IPS-11a (cell line): ENCODE measurements around the gene DR1.
A peak's percentile ranks its signal among the peaks of the same experiment; 100 is the strongest.

Experiments
- H3K4me3 ChIP-seq: one replicate; pipeline ENCODE4 v1.5.1; 2013; ENCODE audit warnings: low read depth, low read length, control low read depth

DR1 gene

DNA sequence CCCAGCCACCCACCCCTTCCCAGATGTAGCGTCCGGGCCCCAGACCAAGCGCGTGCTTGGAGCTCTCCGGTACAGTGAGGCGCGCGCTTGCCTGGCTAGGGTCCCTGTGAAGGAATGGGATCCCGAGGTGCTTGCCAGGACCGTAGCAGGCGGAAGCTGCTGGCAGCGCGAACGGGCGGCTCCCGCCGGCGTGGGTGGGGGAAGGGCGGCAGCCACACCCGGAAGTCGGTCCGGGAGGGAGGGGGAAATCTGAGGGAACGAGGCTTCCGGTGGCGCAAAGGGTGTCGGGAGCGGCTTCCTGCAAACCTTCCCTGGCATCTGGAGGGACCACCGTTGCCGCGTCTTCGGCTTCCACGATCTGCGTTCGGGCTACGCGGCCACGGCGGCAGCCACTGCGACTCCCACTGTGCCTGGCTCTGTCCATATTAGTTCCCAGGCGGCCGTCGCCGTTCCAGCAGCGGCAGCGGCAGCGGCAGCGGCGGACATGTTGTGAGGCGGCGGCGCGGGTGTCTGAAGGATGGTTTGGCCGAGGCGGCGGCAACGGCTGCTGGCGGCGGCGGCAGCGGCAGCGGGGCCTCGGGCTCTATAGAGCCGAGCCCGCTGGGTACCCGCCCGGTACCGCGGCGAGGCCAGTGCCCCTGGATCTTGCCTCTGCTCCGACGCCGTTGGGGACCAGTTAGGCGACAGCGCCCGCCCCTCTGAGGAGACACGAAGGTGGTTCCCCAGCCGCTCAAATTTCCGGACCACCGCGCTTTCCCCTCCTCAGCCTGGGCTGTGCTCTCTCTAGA, at the start of gene DR1:
TSS of gene DR1 (plus strand) at position 275 of the 788 bp plus-strand sequence. CDS start 739 bp downstream, outside the sequence.
- peak within 1 kb of the TSS; percentile 91 for H3K4me3 ChIP-seq

DNA sequence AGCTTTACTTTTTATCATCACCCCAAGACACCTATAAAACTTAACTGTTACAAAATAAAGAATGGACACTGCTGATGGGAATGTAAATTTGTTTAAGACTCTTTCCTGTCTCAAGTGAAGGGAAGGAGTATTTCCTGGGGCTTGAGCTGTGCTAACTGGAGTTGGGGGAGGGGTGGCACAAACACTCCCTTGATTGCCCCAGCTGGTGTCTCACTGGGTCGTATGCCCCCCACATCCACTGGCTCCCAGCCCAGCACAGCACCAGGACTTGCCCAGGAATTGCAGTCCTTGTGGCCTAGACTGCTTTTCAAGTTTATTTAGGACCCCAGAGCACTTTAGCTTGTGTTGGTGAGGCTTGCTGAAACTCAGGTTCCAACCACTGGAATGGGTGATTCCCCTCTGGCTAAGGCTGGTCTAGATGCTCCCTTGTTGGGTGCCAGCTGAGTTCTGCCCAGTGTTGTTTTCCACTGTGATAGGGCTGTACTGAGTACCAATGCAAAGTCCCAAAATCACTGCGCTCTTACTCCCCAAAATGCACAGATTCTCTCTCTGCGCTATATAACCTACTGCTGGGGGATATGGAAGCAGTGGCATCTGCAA, 49.1 kb upstream of the DR1 start:
- no peak overlapping the region for H3K4me3 ChIP-seq

DNA sequence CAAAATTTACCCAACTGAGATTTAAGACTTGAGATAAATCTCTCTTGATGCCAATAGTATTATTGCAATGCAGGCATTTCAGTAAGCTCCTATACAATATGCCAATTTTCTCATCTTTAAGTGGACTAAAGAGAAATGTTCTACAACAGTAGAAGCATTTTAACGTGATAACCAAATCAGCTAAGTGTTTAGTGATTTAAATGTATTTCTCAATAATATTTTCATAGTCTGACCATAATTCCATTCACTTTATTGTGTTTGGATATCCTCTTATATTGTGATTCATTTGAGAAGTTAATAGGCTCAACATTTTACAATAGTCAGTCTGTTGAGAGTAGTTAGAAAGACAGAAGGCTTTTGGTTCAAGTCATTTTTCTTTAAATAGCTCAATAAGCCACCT, 44.6 kb upstream of the DR1 start:
- no peak overlapping the region for H3K4me3 ChIP-seq

DNA sequence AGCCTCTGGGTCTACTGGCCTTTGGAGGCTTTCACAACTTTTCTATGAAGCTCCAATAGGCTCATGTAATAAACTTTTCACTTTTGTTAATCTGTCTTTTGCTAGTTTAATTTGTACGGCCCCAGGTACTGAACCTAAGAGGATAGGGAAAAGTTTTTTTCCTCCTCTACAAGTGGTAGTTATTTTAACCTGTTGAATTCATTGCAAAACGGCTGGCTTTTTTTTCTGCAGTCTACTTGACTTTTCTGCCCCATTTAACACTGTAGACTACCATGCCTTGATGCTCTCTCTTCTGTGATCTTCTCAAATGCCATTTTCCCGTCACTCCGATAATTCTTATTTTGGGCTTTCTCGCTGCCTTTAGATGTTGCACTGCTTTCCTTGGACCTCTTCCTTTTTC, 43.6 kb upstream of the DR1 start:
- H3K4me3 ChIP-seq = no peak overlapping the region

DNA sequence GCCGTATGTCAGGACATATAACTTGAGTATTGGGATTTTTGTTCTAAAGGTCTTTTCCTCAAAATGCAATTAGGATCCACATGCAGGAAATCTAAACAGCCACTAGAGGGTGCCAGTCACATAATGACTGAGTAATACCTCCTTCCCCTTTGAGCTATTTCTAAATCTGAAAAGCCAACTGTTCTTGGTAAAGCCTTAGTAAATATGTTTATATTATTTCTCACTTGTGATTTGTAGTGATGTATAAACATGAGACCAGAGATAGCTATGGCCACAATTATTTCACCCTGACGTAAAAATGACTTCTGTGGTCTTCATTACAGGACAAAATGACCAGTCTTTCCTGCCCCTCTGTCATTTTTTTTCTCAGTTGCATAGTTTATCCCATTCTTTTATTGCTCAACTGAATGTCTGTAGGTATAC, 41.0 kb upstream of the DR1 start:
- no peak overlapping the region for H3K4me3 ChIP-seq

DNA sequence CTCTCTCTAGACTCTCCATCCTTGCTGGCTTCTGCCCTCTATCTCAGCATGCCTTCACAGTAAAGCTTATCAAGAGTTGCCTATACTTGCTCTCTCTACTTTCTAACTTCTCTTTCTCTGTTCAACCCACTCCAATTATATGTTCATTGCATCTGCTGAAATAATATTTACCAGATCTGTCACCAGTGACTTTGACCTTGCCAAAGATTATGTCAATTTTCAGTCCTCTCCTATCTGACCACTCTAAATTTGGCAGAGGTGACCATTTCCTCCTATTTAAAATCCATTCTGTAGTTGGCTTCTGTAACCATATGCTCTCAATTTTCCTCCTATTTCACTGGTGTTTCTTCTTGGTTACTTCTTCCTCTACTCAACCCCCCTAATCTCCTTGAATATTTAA, 38.8 kb upstream of the DR1 start:
- H3K4me3 ChIP-seq = no peak overlapping the region

DNA sequence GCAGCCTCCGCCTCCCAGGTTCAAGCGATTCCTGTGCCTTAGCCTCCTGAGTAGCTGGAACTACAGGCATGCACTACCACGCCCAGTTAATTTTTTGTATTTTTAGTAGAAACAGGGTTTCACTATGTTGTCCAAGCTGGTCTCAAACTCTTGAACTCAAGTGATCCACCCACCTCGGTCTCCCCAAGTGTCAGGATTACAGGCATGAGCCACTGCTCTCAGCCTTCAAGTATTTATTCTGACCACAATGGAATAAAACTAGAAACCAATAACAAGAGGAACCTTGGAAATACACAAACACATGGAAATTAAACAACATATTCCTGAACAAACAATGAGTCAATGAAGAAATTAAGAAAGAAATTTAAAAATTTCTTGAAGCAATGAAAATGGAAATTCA, 32.7 kb upstream of the DR1 start:
- H3K4me3 ChIP-seq = no peak overlapping the region

DNA sequence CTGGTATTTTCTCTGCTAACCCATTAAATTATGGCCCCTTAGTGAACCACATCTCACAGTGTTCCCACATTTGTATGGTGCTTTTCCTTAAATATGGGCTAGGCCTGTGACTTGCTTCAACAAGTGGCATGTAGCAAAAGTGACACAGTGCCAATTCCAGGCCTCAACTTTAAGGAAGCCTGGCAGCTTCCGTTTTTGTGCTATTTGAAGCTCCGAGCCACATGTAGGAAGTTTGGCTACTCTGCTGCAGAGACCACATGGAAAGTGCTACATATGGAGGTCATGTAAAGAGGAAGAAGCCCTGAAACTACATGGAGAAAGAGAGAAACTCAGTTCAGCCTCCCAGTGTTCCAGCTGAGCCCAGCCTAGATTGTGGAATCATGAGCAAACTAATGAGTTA, 28.5 kb upstream of the DR1 start:
- H3K4me3 ChIP-seq = no peak overlapping the region

DNA sequence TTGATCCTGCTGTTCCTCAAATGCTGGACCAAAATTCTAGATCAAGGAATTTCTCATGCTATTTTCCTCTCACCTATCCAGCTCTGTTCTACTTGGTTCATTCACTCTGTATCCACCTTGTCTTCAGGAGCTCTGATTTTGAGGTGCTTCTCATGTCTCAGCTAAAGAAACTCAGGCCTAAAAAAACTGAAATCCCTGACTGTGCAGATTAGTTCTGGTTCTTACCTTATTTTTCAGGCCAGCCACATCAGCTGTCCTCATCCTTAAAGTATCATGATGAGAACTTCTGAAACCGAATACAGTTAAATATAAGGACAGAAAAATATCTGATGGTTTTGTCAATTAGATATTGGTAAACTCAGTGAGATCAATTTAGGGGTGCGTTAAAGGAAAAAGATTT, 27.8 kb upstream of the DR1 start:
- H3K4me3 ChIP-seq = no peak overlapping the region

DNA sequence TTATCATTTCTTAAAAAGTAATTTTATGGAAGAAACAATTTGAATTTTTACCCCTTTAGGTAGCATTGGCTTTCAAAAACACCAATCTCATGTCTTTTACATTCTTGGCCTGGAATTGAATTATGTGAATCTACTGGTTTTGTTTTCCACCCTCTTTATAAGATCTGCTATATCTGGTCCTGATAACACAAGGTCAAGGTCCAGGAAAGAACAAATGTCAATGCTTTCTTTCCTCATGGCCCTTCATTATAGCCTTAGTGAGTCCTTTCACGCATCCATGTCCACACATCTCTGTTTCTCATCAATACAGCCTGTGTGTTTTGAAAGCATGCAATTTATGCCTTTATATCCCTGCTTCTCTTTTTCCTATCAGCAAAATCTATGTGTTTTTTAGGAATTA, 24.0 kb upstream of the DR1 start:
- H3K4me3 ChIP-seq = no peak overlapping the region

DNA sequence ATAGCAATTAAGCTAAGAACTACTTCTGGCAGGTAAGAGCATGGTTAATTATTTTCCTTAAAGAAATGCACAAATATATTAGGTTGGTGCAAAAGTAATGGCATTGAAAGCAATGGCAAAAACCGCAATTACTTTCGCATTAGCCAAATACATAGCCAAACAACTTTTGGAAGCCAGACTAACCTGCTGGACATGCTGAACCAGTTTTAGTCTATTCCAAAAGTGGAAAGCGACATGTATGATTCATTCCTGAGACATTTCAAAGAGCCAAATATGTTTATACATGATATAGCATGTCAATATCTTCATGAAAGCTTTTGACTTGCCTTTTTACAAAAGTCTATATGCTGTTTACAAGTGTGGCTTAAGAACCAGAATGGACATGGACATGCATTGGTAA, 23.4 kb upstream of the DR1 start:
- H3K4me3 ChIP-seq = no peak overlapping the region

DNA sequence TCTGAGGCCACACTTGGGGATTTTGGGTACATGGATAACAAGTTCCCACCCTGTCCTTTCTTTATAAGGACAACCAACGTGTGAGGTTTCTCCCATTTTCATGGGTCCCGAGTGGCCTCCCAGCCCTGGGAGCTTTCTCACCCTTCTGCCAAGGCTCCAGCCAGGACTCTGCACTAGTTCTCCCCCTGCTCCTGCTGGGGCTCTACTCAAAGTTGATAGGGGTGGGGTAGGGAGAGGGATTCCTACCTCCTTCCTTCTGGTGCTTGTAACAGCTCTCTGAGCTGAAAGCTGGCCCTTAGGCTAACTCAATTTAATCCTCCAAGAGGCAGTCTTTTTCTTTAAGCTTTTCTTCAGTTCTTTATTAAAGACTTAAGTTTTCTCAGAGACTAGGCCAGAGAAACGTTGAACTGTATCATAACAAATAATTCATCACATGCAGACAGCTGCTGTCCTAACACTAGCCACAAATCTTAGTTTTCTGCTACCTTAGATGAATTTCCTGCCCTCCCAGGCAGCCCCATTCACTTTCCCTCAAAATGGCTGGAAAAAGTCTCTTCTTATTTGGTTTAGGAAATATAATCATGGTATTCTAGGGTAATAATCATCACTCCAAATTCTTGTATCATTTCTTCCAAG, 22.4 kb upstream of the DR1 start:
- H3K4me3 ChIP-seq = no peak overlapping the region

DNA sequence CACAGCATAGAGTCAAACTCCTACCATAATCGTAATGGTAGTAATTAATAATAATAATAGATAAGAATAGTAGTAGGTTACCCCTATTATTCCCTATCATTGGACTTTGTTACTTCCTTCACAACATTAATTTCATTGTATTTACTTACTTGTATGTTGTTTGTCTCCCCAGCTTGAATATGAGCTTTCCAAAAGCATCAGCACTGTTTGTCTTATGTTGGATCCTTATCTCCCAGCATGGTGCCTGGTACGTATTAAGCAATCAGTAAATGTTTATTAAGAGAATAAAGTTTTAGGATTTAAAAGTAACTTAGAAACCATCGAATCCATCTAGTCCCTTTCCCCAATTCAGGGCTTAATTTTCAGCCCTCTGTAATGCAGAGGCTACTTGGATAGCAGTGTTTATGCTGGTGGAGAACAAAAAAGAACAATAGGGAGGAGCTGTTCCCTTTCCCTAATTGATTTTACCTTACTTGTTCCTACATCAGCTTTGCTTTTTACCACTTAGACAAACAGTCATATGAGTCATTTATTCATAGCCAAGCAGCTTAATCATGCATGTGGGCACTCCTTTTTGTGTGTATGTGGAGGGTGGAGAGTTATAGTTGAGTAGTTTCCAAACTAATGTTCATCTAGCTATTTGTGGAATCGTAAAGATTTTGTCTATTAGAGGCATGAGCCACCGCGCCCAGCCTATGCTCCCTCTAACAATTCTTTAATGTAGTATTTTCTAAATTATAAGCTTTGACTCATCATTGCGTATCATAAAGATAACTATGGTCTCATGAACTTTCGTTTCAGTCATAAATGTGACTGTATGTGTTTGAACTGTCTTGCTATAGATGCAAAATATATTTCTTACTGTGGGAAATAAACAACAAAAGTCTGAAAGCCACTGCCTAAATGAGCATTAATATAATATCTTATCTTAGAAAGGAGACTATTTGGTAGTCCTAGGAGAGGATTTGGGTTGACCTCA, 20.9 kb upstream of the DR1 start:
- H3K4me3 ChIP-seq = no peak overlapping the region

DNA sequence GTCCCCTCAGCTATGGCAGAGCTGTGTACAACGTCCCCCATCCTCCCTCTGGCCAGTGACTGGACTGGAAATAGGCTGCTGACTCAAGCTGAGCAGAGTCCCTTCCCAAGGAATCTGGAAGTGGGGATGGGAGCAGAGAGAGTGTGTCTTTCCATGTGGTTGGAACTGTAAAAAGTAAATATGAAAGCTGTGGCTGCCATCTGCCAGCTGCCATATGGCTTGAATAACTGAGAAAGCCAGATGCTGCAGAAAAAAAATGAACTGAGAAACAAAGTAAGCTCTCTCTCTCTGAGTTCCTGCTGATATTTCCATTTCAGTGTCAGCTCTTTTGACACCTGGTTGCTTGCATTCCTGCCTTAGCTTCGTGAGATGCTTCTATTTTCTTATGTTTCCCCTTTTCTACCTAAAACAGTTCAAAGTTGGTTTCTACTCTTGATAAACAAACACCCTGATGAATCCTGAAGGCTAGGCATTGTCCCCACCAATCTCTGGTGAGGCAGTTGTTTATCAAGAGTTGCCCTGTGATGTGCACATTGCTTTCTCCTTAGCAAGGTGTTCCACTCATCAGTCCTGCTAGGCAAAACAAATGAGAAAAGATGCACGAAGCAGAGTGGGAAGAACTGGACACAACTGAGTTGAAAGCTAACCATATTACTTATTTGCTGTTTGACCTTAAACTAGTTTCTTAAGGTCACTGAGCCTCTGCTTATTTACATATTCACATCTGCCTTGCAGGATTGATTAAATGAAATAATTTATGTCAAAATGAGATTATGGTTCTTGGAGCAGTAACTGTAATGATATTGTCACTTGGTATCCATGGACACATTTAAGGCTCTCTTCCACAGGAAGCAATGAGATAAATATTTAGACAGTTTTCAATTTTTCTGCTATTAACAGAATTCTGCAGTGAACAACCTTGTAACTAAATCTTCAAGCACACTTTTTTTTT, 16.6 kb upstream of the DR1 start:
- H3K4me3 ChIP-seq = no peak overlapping the region

DNA sequence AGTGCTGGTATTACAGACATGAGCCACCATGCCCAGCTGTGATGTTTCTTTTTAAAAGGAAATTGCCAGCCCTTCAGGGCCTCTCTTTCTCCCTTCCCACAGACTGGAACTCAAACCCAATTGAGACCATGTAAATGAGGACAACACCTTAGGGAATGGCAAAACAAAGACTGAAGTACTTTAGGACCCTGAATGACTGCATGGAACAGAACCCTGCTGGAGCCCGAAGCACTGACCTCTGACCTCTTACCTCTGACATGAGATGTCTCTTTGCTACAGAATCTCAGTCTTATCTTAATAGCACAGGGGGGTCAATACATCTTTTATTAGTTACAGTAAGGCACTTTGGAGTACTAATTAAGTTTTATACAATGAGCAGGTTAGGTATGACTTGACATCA, 15.5 kb upstream of the DR1 start:
- H3K4me3 ChIP-seq = no peak overlapping the region

DNA sequence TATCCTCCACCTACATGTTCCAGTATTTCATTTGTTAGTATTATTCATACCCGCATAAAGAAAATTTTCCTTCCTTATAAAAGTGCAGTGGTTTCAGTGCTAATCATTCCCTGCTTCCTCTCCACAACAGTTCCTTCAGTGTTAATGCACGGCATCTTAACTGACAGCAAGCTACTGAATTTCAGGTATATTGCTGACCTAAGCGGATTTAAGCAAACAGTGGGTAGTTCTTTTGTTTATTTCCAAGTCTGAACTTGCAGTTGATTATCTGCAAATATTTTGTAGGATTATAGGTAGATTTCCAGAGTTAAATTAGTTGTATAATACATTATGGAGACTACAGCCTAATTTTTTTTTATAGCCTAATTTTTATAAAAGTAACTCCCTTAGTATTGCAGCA, 15.1 kb upstream of the DR1 start:
- no peak overlapping the region for H3K4me3 ChIP-seq

DNA sequence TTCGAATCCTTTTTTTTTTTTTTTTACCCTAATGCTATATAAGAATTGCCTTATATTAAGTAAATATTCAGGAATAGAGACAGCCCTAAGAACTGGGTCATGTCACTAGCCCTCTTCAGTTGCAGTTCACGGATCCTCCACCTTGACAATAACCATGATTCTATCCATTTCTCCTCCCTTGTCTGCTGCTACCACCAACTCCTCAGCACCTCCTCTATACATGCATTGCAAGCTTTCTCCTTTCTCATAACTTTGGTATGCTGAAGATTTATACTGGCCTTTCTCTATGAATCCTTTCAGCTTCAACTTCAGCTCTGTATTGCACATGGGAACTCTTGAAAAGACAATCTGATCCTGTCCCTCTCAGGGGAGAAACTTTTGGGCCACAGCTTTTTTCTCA, 14.3 kb upstream of the DR1 start:
- H3K4me3 ChIP-seq = no peak overlapping the region

DNA sequence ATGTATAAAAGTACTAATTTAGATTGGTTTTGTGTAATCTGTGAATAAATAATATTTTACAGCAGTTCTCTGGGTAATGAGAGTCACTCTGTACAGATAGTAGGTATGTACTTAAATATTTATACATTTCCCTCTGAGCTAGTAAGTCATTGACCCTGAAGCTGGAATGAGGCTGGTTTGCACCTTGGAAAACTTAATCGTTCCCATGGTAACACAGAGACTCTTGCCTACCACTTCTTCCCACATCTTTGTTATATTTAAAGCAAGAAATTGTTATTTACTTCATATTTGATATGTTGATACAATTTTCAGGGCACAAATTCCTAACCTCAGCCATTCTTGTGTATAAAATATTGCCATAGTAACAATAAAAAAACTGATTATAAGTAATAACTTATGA, 13.3 kb upstream of the DR1 start:
- no peak overlapping the region for H3K4me3 ChIP-seq

DNA sequence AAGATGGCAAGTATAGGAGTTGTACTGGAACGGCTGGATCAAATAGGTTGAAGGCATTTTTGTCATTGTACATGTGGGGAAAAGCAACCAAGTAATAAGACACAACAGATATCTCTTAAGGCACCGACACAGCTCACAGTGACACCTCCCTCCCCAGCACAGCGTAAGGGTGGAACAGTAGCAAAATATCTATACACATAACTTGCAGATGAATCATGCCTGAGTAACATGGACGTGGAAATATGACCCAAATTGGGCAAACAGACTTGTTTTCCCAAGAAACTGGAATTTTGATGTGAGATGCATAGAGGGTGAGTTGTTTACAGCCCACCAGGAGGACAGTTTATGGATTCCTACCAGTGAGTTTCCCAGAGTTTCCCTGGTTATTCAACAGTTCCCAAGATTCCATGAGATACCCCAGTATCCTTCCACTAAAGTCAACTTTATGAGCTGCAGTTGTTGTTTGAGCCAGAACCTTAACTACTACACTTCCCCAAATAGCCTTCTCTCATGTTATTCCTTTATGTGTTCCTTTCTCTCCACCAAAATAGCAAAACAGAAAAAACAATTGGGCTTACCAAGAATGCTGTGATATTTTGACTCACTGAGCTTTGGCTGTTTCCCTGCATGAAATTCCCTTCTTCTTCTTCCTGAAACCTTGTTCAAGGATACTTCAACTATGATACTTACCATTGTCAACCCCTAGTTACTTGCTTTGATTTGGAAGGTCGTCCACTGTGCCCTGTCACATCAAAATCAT, 7.1 kb upstream of the DR1 start:
- no peak overlapping the region for H3K4me3 ChIP-seq
